ENCODE measurements around the gene TEK.

GRCh38 chr9:27176971-27177370 is 67.9 kb downstream of the TEK start:
- TF ChIP-seq CTCF (IDR thresholded peaks at IDR 0.05), result no peak
- no peak for TF ChIP-seq EZH2 (IDR thresholded peaks at IDR 0.05; ENCODE audit: borderline replicate concordance, insufficient read depth, low read depth, low read length, poor library complexity, severe bottlenecking)
